HCT116 (cell line): ENCODE data around the gene ZC3H7A. TPM values are rescaled to one million over a fixed set of nuclear protein-coding genes. Genes with fewer than 3 reads are reported as not detected.

Experiments
- ATAC-seq: fragments of 200-7000 bp; cut with Tn5 transposase; 2 replicates; pipeline ENCODE4 v1.9.1; 2020; ENCODE audit warnings: mild to moderate bottlenecking, moderate library complexity
- BruUV-seq: library from RNA; stranded (reverse); fragments of 400-500 nt; replicated peaks from 2 replicates; lab custom pipeline; 2021; lab: Mats Ljungman, UMichigan
- CTCF ChIA-PET: fragments of 300-600 bp; sonication (Branson Sonifier 250); formaldehyde crosslinking; loops from one replicate; lab custom pipeline; 2021; ENCODE audit warnings: antibody characterized with exemption; lab: Charles Lee
- POLR2A ChIA-PET: fragments of 300-600, 350-600 bp; sonication (Branson Sonifier 250); formaldehyde crosslinking; loops from one replicate; lab custom pipeline; 2021; ENCODE audit warnings: antibody characterized with exemption; lab: Charles Lee
- RAD21 ChIA-PET, 2 experiments: fragments of 300-600 bp; sonication (Branson Sonifier 250); formaldehyde crosslinking; loops; one replicate each; lab custom pipeline; 2023; ENCODE audit warnings: low total read pairs in 2 of 2; ENCODE audit not compliant: uncharacterized antibody in 2 of 2, unreplicated experiment in 2 of 2, low non-redundant PET in 1 of 2; lab: Charles Lee
- DNase-seq: peaks from one replicate; pipeline ENCODE4 v3.0.0-alpha.2; 2010; ENCODE audit warnings: low read depth, low spot score
- H2AFZ ChIP-seq: fragments of 200-600 bp; shearing (Covaris generic), sonication (generic); 2 replicates; pipeline ENCODE4 v1.6.1; 2017; ENCODE audit warnings: low read depth, mixed run types, mixed read lengths, antibody characterized with exemption, low read length; ENCODE audit not compliant: poor library complexity, severe bottlenecking
- H3K27ac ChIP-seq: 2 replicates; pipeline ENCODE4 v1.5.1; 2012; ENCODE audit warnings: low read depth, low read length
- H3K27me3 ChIP-seq: fragments of 200-600 bp; sonication (generic); 2 replicates; pipeline ENCODE4 v1.6.1; 2016; ENCODE audit warnings: mixed run types, low read length, mixed read lengths; ENCODE audit not compliant: insufficient read depth
- H3K36me3 ChIP-seq, 2 experiments: fragments of 200-500 bp in 1 of 2; fragments of 200-600 bp in 1 of 2; sonication (Bioruptor generic) in 1 of 2; sonication (generic) in 1 of 2; 2 replicates each; pipeline versions ENCODE4 v1.5.1 to v1.6.1; 2014 to 2016; ENCODE audit warnings: low read length in 2 of 2, inconsistent platforms in 1 of 2, mixed read lengths in 1 of 2, mixed run types in 1 of 2; ENCODE audit not compliant: insufficient read depth in 2 of 2, control insufficient read depth in 1 of 2
- H3K4me1 ChIP-seq, 2 experiments: fragments of 200-600 bp in 1 of 2; sonication (generic) in 1 of 2; 2 replicates each; pipeline versions ENCODE4 v1.5.1 to v1.6.1; 2012 to 2017; ENCODE audit warnings: low read length in 2 of 2, inconsistent platforms in 1 of 2, mild to moderate bottlenecking in 1 of 2, mixed read lengths in 1 of 2, mixed run types in 1 of 2, moderate library complexity in 1 of 2; ENCODE audit not compliant: insufficient read depth in 2 of 2, control insufficient read depth in 1 of 2
- H3K4me2 ChIP-seq: fragments of 200-600 bp; sonication (generic); 2 replicates; pipeline ENCODE4 v1.6.1; 2017; ENCODE audit warnings: mixed run types, low read length, mixed read lengths
- H3K4me3 ChIP-seq, 2 experiments: fragments of 200-600 bp in 1 of 2; sonication (generic) in 1 of 2; replicated peaks in 1 of 2; 2 replicates each; pipeline ENCODE4 v1.5.1; 2011 to 2016; ENCODE audit warnings: low read length in 2 of 2, control low read depth in 1 of 2, low read depth in 1 of 2, mild to moderate bottlenecking in 1 of 2, mixed read lengths in 1 of 2, mixed run types in 1 of 2
- H3K79me2 ChIP-seq: fragments of 200-600 bp; sonication (generic); 2 replicates; pipeline ENCODE4 v1.6.1; 2017; ENCODE audit warnings: mild to moderate bottlenecking, mixed run types, low read length, moderate library complexity, mixed read lengths; ENCODE audit not compliant: insufficient read depth
- H3K9ac ChIP-seq: fragments of 200-600 bp; sonication (generic); 2 replicates; pipeline ENCODE4 v1.6.1; 2016; ENCODE audit warnings: low read length, mixed read lengths
- H3K9me2 ChIP-seq: fragments of 200-600 bp; sonication (generic), shearing (Covaris generic); 2 replicates; pipeline ENCODE4 v1.6.1; 2017; ENCODE audit warnings: mixed run types, mild to moderate bottlenecking, moderate library complexity; ENCODE audit not compliant: insufficient read depth
- H3K9me3 ChIP-seq, 2 experiments: fragments of 200-500 bp in 1 of 2; fragments of 200-600 bp in 1 of 2; sonication (Bioruptor generic) in 1 of 2; sonication (generic) in 1 of 2; 2 replicates each; pipeline ENCODE4 v1.6.1; 2014 to 2017; ENCODE audit warnings: low read length in 2 of 2, mixed read lengths in 2 of 2, inconsistent platforms in 1 of 2, low read depth in 1 of 2, mild to moderate bottlenecking in 1 of 2, mixed run types in 1 of 2, moderate library complexity in 1 of 2; ENCODE audit not compliant: control insufficient read depth in 1 of 2, insufficient read depth in 1 of 2
- H4K20me1 ChIP-seq: fragments of 200-600 bp; sonication (generic), shearing (Covaris generic); 2 replicates; pipeline ENCODE4 v1.6.1; 2017; ENCODE audit warnings: mixed run types, mild to moderate bottlenecking, moderate library complexity; ENCODE audit not compliant: insufficient read depth
- ATF3 ChIP-seq: IDR thresholded peaks from 2 replicates; pipeline ENCODE4 v1.6.1; 2012
- CEBPB ChIP-seq: IDR thresholded peaks from 2 replicates; pipeline ENCODE4 v1.6.1; 2012; ENCODE audit warnings: low read depth
- CTCF ChIP-seq, 3 experiments: fragments of 200-600 bp in 1 of 3; sonication (generic) in 1 of 3; IDR thresholded peaks in 2 of 3; conservative IDR thresholded peaks in 1 of 3; 2 replicates each; pipeline ENCODE4 v1.5.1; 2012 to 2017; ENCODE audit warnings: low read depth in 2 of 3, low read length in 2 of 3, antibody characterized with exemption in 1 of 3, borderline replicate concordance in 1 of 3, control low read depth in 1 of 3, mild to moderate bottlenecking in 1 of 3, mixed read lengths in 1 of 3, mixed run types in 1 of 3, moderate library complexity in 1 of 3; ENCODE audit not compliant: insufficient read depth in 1 of 3
- EZH2 ChIP-seq: fragments of 200-600 bp; sonication (generic); IDR thresholded peaks from 2 replicates; pipeline ENCODE4 v1.6.1; 2017; ENCODE audit warnings: antibody characterized with exemption, mixed run types
- JUND ChIP-seq: IDR thresholded peaks from 2 replicates; pipeline ENCODE4 v1.6.1; 2012
- POLR2A ChIP-seq: IDR thresholded peaks from 2 replicates; pipeline ENCODE4 v1.7.0; 2011; ENCODE audit warnings: borderline replicate concordance; ENCODE audit not compliant: insufficient read depth, insufficient read length; ENCODE audit errors: extremely low read depth
- POLR2AphosphoS5 ChIP-seq: IDR thresholded peaks from 2 replicates; pipeline ENCODE4 v1.6.1; 2011; ENCODE audit warnings: mild to moderate bottlenecking, low read depth, low read length, moderate library complexity
- RAD21 ChIP-seq: IDR thresholded peaks from 2 replicates; pipeline ENCODE4 v1.6.1; 2012; ENCODE audit warnings: low read depth, mild to moderate bottlenecking
- ZBTB33 ChIP-seq: IDR thresholded peaks from 2 replicates; pipeline ENCODE4 v1.6.1; 2011; ENCODE audit warnings: mild to moderate bottlenecking, low read length, moderate library complexity; ENCODE audit not compliant: insufficient replicate concordance; ENCODE audit errors: extremely low read depth
- ZFX ChIP-seq: fragments of 450-650 bp; IDR thresholded peaks from 2 replicates; pipeline ENCODE4 v1.6.1; 2017
- ZNF274 ChIP-seq: fragments of 200-500 bp; sonication (Bioruptor generic); IDR thresholded peaks from 2 replicates; pipeline ENCODE4 v1.6.1; 2014; ENCODE audit warnings: mild to moderate bottlenecking, low read depth, low read length, inconsistent platforms
- intact Hi-C: fragments of 100-400 bp; cut with micrococcal nuclease; formaldehyde crosslinking; loops from 2 replicates; pipeline ENCODE4 v1.10.0; 2022
- total RNA-seq: library from RNA; stranded (reverse); gene quantifications from one replicate; pipeline ENCODE4 v1.2.1, GENCODE V29; 2021; ENCODE audit not compliant: unreplicated experiment

ZC3H7A gene
- total RNA-seq, 1 experiment from 2014 or later, result 33.4 TPM

- Histone ChIP-seq H3K36me3 (peaks cover 6 to 7% of the 10 kb centered on the region in 2 experiments; a peak in 3 of 4 replicates), H3K79me2 (peaks cover 10% of the 10 kb centered on the region), H3K4me3 (no peak overlapping the region), H3K9ac (no peak overlapping the region), H3K9me2 (no peaks in the 10 kb centered on the region), H3K4me1 (no peaks in the 10 kb centered on the region), H3K27me3 (no peaks in the 10 kb centered on the region), H3K4me2 (no peak overlapping the region), H4K20me1 (no peaks in the 10 kb centered on the region), H3K9me3 (no peaks in the 10 kb centered on the region), H2AFZ (no peak overlapping the region), H3K27ac (no peak overlapping the region)
- no TSS peak for BruUV-seq
- TF ChIP-seq JUND, result no peak
- no peak for TF ChIP-seq CTCF (IDR thresholded peaks at IDR 0.05 in 2 of 3, conservative IDR thresholded peaks at IDR 0.05 in 1 of 3; ENCODE audit: borderline replicate concordance in 1 of 3, insufficient read depth in 1 of 3, low read depth in 2 of 3, low read length in 2 of 3)
- TF ChIP-seq CEBPB, result no peak
- TF ChIP-seq EZH2, result no peak
- no peak for TF ChIP-seq ZFX
- TF ChIP-seq ZBTB33, result no peak
- no peak for TF ChIP-seq POLR2A
- TF ChIP-seq ATF3, result no peak
- TF ChIP-seq POLR2AphosphoS5, result no peak
- TF ChIP-seq ZNF274, result no peak
- TF ChIP-seq RAD21, result no peak
- RAD21 ChIA-PET, result interaction anchor here (0.7 to 1.2 kb wide), 4 partner anchors 75 to 310 kb away, joined by 3 to 5 read pairs (median 4); no protein-coding TSS in a partner anchor
- no peak for ATAC-seq
- POLR2A ChIA-PET, result no interaction called here
- no peak for DNase-seq
- CTCF ChIA-PET, result interaction anchor here (1.2 to 2.4 kb wide), 8 partner anchors 25 to 321 kb away, joined by 3 to 16 read pairs (median 4); no protein-coding TSS in a partner anchor
- intact Hi-C loops, result loop anchor here (2.0 to 10.0 kb wide), 2 partner anchors 309 to 751 kb away; no protein-coding TSS in a partner anchor
Measured at GRCh38 chr16:11715246-11715947, 81.7 kb downstream of the ZC3H7A start.
